Measurements from ENCODE around the gene PMP22.

The PMP22 gene

GRCh38 chr17:15266325-15267125, 1.4 kb upstream of the PMP22 start:
- no peak overlapping the region for H2AFZ ChIP-seq (ENCODE audit: low read length)
- H3K9ac ChIP-seq (ENCODE audit: low read length) = no peak overlapping the region
- no peaks in the 10 kb centered on the region for H3F3A ChIP-seq (ENCODE audit: insufficient read depth, low read length)
- no peak for TF ChIP-seq CTCF (IDR thresholded peaks at IDR 0.05; ENCODE audit: low read length)
- no peak for TF ChIP-seq EZH2 (IDR thresholded peaks at IDR 0.05; ENCODE audit: borderline replicate concordance, low read length)
- no peak overlapping the region for H3K27ac ChIP-seq (ENCODE audit: low read depth, low read length, poor library complexity, severe bottlenecking)
- no peaks in the 10 kb centered on the region for H3K27me3 ChIP-seq (ENCODE audit: insufficient read depth, low read length)
- no peaks in the 10 kb centered on the region for H4K20me1 ChIP-seq (ENCODE audit: insufficient read depth, low read length)
- no peak overlapping the region for H3K4me3 ChIP-seq (ENCODE audit: low read depth, low read length, poor library complexity, severe bottlenecking)
- no peaks in the 10 kb centered on the region for H3K79me2 ChIP-seq (ENCODE audit: insufficient read depth, low read length)
- no peaks in the 10 kb centered on the region for H3K9me3 ChIP-seq (ENCODE audit: low read length)
- no peaks in the 10 kb centered on the region for H3K4me1 ChIP-seq (ENCODE audit: insufficient read depth, low read length, severe bottlenecking)
- no peaks in the 10 kb centered on the region for H3K36me3 ChIP-seq (ENCODE audit: insufficient read depth, low read length)
- no peak overlapping the region for H3K4me2 ChIP-seq (ENCODE audit: low read length)
- no peaks in the 10 kb centered on the region for H3K9me2 ChIP-seq (ENCODE audit: low read depth, low read length)

DNA sequence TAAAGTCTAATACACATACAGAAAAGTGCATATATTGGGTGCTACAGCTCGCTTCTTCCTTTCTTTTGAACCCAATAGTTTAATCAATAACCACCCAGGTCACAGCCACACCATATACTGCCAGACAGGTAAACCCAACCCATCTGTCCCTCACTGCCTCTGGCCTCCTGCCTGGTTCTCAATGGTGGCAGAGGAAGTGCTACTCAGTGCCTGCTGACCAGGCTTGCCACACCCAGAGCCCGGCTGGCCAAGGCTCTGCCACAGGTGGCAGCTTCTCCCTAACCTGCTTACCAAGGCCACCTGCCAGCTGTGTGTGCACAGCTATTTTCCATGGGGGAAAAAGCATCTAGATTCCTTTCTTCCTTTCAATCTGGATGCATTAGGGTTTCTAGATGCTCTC, 584 bp downstream of the PMP22 start:
- no peaks in the 10 kb centered on the region for H3K36me3 ChIP-seq (ENCODE audit: insufficient read depth, low read length)
- H3K27me3 ChIP-seq (ENCODE audit: insufficient read depth, low read length) = no peaks in the 10 kb centered on the region
- no peak overlapping the region for H3K4me3 ChIP-seq (ENCODE audit: low read depth, low read length, poor library complexity, severe bottlenecking)
- H3K9me2 ChIP-seq (ENCODE audit: low read depth, low read length) = no peaks in the 10 kb centered on the region
- no peaks in the 10 kb centered on the region for H4K20me1 ChIP-seq (ENCODE audit: insufficient read depth, low read length)
- H3K4me1 ChIP-seq (ENCODE audit: insufficient read depth, low read length, severe bottlenecking) = no peaks in the 10 kb centered on the region
- no peak overlapping the region for H3K27ac ChIP-seq (ENCODE audit: low read depth, low read length, poor library complexity, severe bottlenecking)
- no peak for TF ChIP-seq EZH2 (IDR thresholded peaks at IDR 0.05; ENCODE audit: borderline replicate concordance, low read length)
- no peak for TF ChIP-seq CTCF (IDR thresholded peaks at IDR 0.05; ENCODE audit: low read length)
- no peak overlapping the region for H2AFZ ChIP-seq (ENCODE audit: low read length)
- H3K9ac ChIP-seq (ENCODE audit: low read length) = no peak overlapping the region
- H3K79me2 ChIP-seq (ENCODE audit: insufficient read depth, low read length) = no peaks in the 10 kb centered on the region
- no peaks in the 10 kb centered on the region for H3K9me3 ChIP-seq (ENCODE audit: low read length)
- no peaks in the 10 kb centered on the region for H3F3A ChIP-seq (ENCODE audit: insufficient read depth, low read length)
- no peak overlapping the region for H3K4me2 ChIP-seq (ENCODE audit: low read length)

- Histone ChIP-seq H3K36me3 (ENCODE audit: insufficient read depth, low read length) (no peaks in the 10 kb centered on the region), H3K4me2 (ENCODE audit: low read length) (no peak overlapping the region), H3K79me2 (ENCODE audit: insufficient read depth, low read length) (no peaks in the 10 kb centered on the region), H4K20me1 (ENCODE audit: insufficient read depth, low read length) (no peaks in the 10 kb centered on the region), H3K27me3 (ENCODE audit: insufficient read depth, low read length) (no peaks in the 10 kb centered on the region), H3K4me1 (ENCODE audit: insufficient read depth, low read length, severe bottlenecking) (no peaks in the 10 kb centered on the region), H3K9me2 (ENCODE audit: low read depth, low read length) (no peaks in the 10 kb centered on the region), H3K9ac (ENCODE audit: low read length) (no peak overlapping the region), H2AFZ (ENCODE audit: low read length) (no peak overlapping the region), H3K4me3 (ENCODE audit: low read depth, low read length, poor library complexity, severe bottlenecking) (no peak overlapping the region), H3K9me3 (ENCODE audit: low read length) (no peaks in the 10 kb centered on the region), H3F3A (ENCODE audit: insufficient read depth, low read length) (no peaks in the 10 kb centered on the region), H3K27ac (ENCODE audit: low read depth, low read length, poor library complexity, severe bottlenecking) (no peak overlapping the region)
- no peak for TF ChIP-seq CTCF (IDR thresholded peaks at IDR 0.05; ENCODE audit: low read length)
Measured at GRCh38 chr17:15263680-15264079, 1.4 kb downstream of the PMP22 start.

Data from OCI-LY1 (cell line).